HG03025 (cell line): Measurements from ENCODE around the gene COL18A1.
"Not testable (repeated sequence)": the region's sequence is repeated elsewhere in the genome, so short reads cannot be mapped to it uniquely, and the experiment has no call there.

ENCODE experiments used
- ATAC-seq: cut with Tn5 transposase; IDR thresholded peaks from one replicate; pipeline ENCODE4 v1.9.1; 2021; ENCODE audit warnings: mild to moderate bottlenecking, moderate library complexity; ENCODE audit not compliant: unreplicated experiment, low FRiP score

Gene COL18A1

GRCh38 chr21:45513003-45513717 is 108.2 kb downstream of the COL18A1 start:
- ATAC-seq: no peak

- no peak for ATAC-seq
Observed at GRCh38 chr21:45513741-45514310, 108.9 kb downstream of the COL18A1 start.

DNA sequence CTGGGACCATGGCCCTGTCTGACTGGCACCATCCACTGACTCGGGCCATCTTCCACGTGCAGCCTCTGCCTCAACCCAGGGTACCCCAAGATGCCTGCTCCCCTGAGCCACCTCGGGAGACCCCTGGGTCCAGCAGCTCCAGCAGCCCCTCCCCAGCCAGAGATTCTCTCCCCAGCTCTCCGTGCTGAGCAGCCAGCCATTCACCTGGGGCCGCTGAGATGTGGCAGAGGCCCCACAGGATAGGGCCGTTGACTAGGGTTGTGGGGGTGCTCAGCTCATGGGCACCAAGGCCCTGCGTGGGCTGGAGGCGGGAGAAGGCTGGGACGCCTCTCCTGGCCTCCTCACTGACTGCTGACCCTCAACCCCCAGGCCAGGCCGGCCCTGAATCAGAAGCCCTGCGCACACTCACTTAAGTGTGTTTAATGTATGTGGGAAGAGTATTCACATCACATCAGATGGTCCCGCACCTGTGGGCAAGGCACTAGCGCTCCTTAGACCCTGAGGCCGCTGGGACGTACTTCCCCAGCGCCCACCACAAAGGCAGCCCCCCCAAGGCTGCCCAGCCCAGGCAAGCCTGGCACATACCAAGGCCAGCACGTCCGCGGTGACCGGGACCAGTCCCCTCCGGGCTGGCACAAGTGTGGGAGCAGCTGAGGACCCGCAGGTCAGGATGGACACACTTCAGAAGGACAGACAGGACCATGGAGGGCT is 109.5 kb downstream of the COL18A1 start:
- no peak for ATAC-seq

DNA sequence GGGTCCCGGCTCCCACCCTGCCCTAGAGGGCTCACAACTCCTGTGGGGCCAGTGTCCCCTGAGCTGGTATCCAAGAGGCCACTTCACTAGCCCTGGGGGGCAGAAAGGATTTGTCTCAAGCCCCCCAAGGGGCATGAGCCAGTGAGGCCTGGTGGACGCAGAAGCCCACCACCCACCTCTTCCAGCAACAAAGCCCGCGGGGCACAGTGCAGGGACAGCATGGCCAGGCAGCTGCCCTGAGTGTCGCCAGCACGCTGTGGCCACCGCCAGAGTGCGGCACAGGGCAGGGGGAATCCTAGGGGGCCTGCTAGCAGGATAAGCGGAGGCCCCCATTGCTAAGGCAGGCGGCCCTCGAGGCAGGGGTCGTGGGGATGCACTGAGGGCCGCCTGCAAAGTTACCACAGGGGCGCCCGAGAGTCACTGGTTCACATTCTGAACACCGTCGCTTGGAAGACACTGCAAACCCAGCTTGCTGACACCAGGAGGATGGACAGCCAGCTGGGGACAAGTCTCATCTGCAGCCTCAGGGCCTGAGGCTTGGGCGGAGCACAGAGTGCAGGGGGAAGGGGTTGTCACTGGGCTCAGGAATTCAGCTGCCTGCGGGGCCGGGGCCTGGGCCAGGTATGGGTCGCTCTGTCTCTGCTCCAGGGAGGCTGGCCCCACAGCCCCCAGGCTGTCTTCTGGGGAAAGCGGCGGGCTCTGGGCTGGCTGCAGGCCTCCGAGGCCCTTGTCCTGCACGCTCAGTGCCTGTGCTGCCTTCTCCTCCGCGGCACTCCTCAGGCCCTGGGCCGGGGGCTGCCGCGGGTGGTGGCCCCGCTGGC is 110.5 kb downstream of the COL18A1 start:
- ATAC-seq: no peak

DNA sequence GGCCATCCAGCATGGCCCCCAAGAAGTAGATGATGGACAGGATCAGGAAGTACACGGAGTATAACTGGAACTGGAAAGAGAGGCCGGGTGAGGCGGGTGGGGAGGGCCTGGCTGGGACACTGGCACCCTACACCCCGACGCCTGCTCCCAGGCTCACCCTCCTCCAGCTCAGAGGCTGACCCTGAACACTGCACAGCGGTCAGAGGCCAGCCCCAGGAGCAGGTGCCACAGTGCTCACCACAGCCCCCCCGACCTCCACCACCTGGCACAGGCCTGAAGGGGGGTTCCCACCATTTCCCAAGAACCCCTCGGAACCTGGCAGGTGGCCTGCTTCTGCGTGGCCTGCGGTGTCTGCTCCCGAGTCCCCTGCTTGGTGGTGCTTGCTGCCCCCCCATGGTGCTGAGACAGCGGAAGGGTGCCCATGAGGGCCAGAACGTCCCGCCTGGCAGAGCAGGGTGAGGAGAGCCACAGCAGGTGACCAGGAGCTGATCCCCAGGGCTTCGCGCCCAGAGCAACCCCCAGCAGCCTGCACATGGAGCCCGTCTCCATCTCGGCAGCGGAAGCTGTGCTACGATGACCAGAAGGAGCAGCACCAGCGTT is 111.2 kb downstream of the COL18A1 start:
- ATAC-seq: no peak

DNA sequence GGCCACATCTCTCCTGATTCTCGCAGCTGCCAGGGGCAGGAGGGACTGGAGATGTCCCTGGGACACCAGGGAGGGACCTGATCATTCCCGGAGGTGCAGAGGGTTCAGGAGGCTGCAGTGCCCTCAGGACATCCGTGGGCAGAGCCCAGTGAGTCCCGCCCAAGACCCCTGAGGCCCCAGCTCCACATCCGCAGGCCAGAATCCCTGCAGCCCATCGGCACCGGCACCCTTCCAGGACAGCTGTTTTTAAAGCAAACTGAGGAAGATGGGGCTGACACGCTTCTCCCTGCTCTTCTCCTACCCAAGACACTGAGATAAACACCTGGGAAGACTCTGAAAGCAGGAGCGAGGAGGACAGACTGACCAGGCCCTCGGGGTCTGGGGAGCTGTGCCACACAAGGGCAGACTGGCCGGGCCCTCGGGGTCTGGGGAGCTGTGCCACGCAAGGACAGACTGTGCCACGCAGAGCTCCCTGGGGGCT is 111.7 kb downstream of the COL18A1 start:
- ATAC-seq: no peak

DNA sequence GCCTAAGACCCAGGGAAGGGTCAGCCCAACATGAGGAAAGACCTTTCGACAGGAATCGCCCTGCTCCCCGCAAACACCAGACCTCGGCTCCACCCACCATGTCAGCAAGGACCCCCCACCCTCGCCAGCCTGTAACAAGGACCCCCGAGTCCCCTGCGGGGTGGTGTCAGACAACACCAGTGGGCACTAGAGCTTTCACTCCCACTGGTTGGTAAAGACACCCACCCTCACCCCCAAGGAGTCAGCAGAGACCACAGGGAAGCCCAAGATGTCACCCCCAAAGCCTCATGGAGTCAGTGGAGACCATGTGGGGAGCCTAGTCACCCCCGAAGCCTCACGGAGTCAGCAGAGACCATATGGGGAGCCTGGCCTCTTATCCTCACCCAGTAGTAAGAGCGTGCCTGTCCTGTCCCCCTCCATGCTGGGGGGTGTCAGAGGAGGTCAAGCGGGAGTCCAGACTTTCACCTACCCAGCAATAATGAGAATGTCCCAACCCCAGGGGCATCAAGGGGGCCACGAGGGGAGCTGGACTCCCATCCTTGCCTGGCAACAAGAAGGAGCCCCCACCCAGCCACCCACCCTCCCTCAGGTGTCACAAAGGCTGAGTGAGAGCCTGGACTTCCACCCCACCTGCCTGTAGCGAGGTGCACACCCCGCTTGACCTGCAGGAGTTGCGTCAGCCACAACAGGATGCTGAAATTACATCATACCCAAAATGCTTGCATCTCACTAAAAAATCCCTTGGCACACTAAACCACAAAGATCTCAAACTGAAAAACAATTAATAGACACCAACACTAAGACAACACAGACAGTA is 112.5 kb downstream of the COL18A1 start:
- ATAC-seq: no peak

GRCh38 chr21:45518742-45519141 is 113.8 kb downstream of the COL18A1 start:
- ATAC-seq: no peak

DNA sequence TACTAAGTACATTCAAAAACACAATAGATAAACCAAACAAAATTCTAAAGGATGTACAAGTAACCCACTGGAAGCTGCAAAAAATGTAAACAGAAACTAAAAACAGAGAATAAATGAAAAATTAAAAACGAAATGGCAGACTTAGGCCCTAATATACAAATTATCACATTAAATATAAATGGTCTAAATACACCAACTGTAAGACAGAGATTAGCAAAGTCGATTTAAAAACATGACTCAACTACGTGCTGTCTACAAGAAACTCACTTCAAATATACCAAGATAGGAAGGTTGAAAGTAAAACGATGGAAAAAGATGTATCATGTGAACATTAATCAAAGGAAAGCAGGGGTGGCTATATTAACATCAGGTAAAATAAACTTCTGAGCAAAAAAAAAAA is 114.2 kb downstream of the COL18A1 start:
- ATAC-seq: no peak

- ATAC-seq: no peak
Observed at GRCh38 chr21:45521241-45521640, 116.3 kb downstream of the COL18A1 start.

DNA sequence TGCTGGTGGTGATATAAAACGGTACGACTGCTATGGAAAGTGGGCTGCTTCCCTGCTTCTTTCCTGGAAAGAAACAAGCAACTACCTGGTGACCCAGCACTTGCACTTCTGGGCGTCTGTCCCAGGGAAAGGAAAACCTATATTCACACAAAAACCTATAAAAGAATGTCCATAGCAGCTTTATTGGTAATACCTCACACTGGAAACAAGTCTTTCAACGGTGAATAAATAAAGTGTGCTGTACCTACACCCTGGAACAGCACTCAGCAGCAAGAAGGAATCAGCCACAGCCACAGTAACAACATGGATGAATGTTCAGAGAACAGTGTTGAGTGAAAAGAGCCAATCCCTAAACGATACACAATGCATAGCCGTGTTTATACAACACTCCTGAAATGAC is 117.4 kb downstream of the COL18A1 start:
- ATAC-seq: no peak

GRCh38 chr21:45522986-45523385 is 118.0 kb downstream of the COL18A1 start:
- no peak for ATAC-seq

GRCh38 chr21:45523411-45524101 is 118.6 kb downstream of the COL18A1 start:
- ATAC-seq: no peak

DNA sequence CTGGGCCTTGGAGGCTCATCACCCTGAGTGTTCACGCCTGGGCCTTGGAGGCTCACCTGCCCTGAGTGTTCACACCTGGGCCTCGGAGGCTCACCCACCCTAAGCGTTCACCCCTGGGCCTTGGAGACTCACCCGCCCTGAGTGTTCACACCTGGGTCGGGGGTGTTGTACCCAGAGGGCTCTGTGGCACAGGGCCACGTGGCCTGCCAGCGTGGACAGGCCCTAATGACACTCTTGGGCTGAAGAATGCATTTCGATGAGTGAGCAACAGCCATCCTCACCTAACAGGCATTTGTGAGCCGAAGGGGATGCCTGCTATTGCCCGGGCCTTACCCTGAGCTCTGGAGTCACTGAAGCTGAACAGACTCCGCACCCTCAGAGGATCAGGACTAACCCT is 119.8 kb downstream of the COL18A1 start:
- ATAC-seq: no peak

DNA sequence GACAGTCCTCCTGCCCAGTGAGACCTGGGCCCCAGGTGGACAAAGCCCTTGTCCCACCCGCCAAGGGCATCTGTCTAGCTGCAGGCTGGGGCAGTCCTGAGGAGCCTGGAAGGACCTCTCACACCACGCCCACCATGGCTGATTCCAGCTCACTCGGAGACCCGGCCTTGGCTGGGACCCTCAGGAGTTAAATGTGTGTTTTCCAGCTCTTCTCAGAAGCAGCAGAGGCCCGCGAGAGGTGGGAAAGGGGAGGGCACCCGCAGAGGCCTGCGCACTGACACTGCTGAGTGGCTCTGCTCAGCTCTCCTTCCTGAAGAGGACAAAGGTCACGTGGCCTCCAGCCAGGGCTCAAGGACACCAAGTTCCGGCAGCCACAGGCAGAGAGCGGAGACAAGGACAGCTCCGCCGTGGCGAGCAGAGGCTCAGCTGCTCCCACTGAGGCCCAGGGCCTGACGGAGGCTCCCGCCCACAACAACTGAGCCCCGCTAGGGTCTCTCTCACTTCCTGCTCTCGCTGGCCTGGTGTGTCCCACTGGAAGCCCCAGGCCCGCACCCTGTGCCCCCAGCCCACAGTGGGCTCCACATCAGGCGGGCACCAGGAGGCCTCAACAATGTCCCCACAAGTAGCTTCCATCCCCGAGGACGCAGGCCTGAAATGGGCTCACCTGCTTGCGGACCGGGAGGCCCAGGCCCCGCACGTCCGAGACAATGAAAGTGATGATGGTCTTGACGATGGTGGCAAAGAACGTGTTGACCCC is 120.4 kb downstream of the COL18A1 start:
- ATAC-seq: no peak

DNA sequence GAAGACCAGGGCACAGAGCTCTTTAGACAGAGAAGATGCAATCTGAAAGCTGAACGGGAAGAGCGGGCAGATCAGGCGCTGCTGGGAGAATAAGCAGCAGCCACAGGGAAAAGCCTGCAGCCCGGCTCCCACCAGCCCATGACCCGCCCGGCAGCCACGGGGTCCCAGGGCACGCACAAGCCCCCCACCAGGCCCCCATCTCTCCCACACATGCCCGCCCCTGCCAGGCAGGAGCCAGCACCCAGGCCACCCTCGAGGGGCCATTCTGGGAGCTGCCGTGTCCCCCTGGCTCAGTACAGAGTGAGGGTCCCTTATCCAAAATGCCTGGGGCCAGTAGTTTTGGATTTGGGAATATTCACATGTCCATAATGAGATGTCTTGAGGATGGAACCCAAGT is 120.9 kb downstream of the COL18A1 start:
- no peak for ATAC-seq

DNA sequence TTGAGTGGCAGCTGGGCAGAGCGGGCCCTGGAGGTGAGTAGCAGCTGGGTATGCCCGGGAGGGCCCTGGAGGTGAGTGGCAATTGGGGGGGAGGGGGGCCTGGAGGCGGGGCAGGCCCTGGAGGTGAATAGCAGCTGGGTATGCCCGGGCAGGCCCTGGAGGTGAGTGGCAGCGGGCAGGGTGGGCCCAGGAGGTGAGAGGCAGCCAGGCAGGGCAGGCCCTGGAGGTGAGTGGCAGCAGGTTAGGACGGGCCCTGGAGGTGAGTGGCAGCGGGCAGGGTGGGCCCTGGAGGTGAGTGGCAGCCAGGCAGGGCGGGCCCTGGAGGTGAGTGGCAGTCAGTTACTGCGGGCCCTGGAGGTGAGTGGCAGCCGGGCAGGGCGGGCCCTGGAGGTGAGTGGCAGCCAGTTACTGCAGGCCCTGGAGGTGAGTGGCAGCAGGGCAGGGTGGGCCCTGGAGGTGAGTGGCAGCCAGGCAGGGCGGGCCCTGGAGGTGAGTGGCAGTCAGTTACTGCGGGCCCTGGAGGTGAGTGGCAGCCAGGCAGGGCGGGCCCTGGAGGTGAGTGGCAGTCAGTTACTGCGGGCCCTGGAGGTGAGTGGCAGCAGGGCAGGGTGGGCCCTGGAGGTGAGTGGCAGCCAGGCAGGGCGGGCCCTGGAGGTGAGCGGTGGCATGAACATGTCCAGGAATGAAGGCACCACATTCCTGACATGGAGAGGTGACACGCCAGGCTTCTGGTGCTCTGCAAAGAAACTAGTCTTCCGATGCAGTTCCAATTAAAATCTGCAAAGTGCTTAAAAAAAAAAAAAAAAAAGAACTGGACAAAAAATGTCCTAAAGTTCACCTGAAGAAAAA is 122.4 kb downstream of the COL18A1 start:
- not testable (repeated sequence) for ATAC-seq
